Epidermal melanocyte (primary cell): ENCODE measurements around the gene FRMD5.

ENCODE experiments used
- DNase-seq: peaks from one replicate; pipeline ENCODE4 v3.0.0; 2011; ENCODE audit warnings: low spot score; ENCODE audit not compliant: insufficient read length

The FRMD5 gene

GRCh38 chr15:43930079-43930478 lies 265.0 kb downstream of the FRMD5 start:
- no peak for DNase-seq

- no peak for DNase-seq
These were observed 266.9 kb downstream of the FRMD5 start for GRCh38 chr15:43928152-43928551.

- no peak for DNase-seq
These were observed 267.9 kb downstream of the FRMD5 start for GRCh38 chr15:43927203-43927602.

- DNase-seq: no peak
These were observed 271.5 kb downstream of the FRMD5 start for GRCh38 chr15:43923553-43923952.

- DNase-seq: no peak
These were observed 273.1 kb downstream of the FRMD5 start for GRCh38 chr15:43922021-43922420.

GRCh38 chr15:43920815-43921214 lies 274.3 kb downstream of the FRMD5 start:
- DNase-seq: no peak

GRCh38 chr15:43920254-43920600 lies 274.8 kb downstream of the FRMD5 start:
- DNase-seq: no peak

- DNase-seq: no peak
These were observed 275.4 kb downstream of the FRMD5 start for GRCh38 chr15:43919540-43920253.

- no peak for DNase-seq
These were observed 276.4 kb downstream of the FRMD5 start for GRCh38 chr15:43918717-43919116.

- no peak for DNase-seq
These were observed 278.8 kb downstream of the FRMD5 start for GRCh38 chr15:43916326-43916660.

GRCh38 chr15:43915631-43916325 lies 279.3 kb downstream of the FRMD5 start:
- no peak for DNase-seq

- DNase-seq: no peak
These were observed 281.1 kb downstream of the FRMD5 start for GRCh38 chr15:43913941-43914340.

GRCh38 chr15:43913026-43913780 lies 281.9 kb downstream of the FRMD5 start:
- no peak for DNase-seq

- no peak for DNase-seq
These were observed 282.9 kb downstream of the FRMD5 start for GRCh38 chr15:43912208-43912607.

- peak; percentile 78 for DNase-seq
These were observed 283.8 kb downstream of the FRMD5 start for GRCh38 chr15:43911235-43911781.

- DNase-seq: no peak
These were observed 286.5 kb downstream of the FRMD5 start for GRCh38 chr15:43908516-43909050.

GRCh38 chr15:43905755-43906154 lies 289.3 kb downstream of the FRMD5 start:
- no peak for DNase-seq

GRCh38 chr15:43903864-43904290 lies 291.2 kb downstream of the FRMD5 start:
- DNase-seq: peak; percentile 57

- DNase-seq: no peak
These were observed 293.6 kb downstream of the FRMD5 start for GRCh38 chr15:43901495-43901894.

GRCh38 chr15:43900996-43901395 lies 294.1 kb downstream of the FRMD5 start:
- no peak for DNase-seq

- DNase-seq: no peak
These were observed 295.1 kb downstream of the FRMD5 start for GRCh38 chr15:43899928-43900327.

- no peak for DNase-seq
These were observed 296.2 kb downstream of the FRMD5 start for GRCh38 chr15:43898891-43899290.
